ENCODE results near the gene NAGK. TPM values are rescaled to one million over a fixed set of nuclear protein-coding genes. Genes with fewer than 3 reads are reported as not detected.
"Not testable (repeated sequence)": the region's sequence is repeated elsewhere in the genome, so short reads cannot be mapped to it uniquely, and the experiment has no call there.

The NAGK gene
- polyA plus RNA-seq, 3 donors: 546 to 789 (median 690) TPM

DNA sequence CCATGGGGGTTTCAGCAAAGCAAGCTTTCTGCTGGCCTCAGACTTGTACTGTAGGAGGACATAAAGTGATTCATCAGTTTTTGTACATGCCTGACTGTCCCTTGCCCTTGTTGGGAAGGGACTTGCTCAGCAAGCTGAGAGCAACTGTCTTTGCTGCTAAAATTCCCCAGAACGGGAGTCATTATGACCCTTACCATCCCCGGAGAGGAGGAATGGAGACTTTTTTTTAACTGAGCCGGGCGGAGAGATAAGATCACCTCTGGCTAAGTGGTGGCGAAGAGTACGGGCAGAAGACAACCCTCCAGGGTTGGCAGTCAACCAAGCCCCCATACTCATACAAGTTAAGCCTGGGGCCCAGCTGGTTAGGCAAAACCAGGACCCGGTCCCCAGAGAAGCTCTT lies 20.4 kb upstream of the NAGK start:
- H3K9me3 Mint-ChIP-seq: peaks cover 0 to under 1% (median 0%) of the 10 kb centered on the region in 7 donors

DNA sequence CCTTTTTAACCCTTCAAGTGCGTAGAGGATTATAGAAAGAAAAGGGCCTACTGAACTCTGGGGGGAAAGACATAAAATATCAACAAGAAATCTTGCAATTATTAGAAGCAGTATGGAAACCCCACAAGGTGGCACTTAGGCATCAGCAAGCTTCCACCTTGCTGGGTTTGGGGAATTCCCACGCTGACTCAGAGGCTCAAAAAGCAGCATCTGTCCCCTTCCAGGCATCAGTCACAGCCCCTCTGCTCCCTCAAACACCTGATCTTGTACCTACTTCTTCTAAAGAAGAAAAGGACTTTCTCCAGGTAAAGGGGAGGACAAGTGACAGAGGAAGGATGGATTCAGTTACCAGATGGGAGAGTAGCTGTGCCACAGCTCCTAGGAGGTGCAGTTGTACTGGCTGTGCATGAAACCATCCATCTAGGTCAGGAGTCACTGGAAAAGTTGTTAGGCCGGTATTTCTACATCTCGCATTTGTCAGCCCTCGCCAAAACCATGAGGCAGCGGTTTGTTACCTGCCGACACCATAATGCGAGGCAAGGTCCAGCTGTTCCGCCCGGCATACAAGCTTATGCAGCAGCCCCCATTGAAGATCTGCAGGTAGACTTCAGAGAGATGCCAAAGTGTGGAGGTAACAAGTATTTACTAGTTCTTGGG lies 18.6 kb upstream of the NAGK start:
- H3K27me3 ChIP-seq (ENCODE audit: control insufficient read depth in 2 of 2, insufficient read depth in 2 of 2, low read length in 2 of 2); H3K9me3 ChIP-seq (replicated peaks in 1 of 2; ENCODE audit: control insufficient read depth in 1 of 2, insufficient read depth in 1 of 2, low read length in 2 of 2); H3K36me3 ChIP-seq (replicated peaks in 1 of 2; ENCODE audit: control insufficient read depth in 1 of 2, insufficient read depth in 2 of 2, low read length in 2 of 2); H3K9me3 Mint-ChIP-seq; H3K9ac ChIP-seq (ENCODE audit: insufficient read depth, low read length, poor library complexity, severe bottlenecking); intact Hi-C loops (cut with micrococcal nuclease); H3K27ac Mint-ChIP-seq; H2AFZ ChIP-seq (ENCODE audit: insufficient read depth, low read depth, low read length, poor library complexity, severe bottlenecking); H3K79me2 ChIP-seq (ENCODE audit: insufficient read depth, low read length); H3K4me3 Mint-ChIP-seq; H3K27me3 Mint-ChIP-seq (ENCODE audit: low read depth in 3 of 3); H3K27ac ChIP-seq (ENCODE audit: low read depth in 1 of 2, low read length in 2 of 2); H3K4me2 ChIP-seq (replicated peaks; ENCODE audit: extremely low read depth, low read length, poor library complexity, severe bottlenecking); H4K20me1 ChIP-seq (ENCODE audit: insufficient read depth, low read length); H3K36me3 Mint-ChIP-seq; H3K4me3 ChIP-seq (replicated peaks in 1 of 3; ENCODE audit: low read depth in 2 of 3, low read length in 3 of 3): not testable (repeated sequence)
- WGBS (ENCODE audit: insufficient coverage): 97% methylated on average over 7 of the region's 10 CpGs
- H3K4me1 ChIP-seq (ENCODE audit: control insufficient read depth in 1 of 2, insufficient read depth in 2 of 2, low read length in 2 of 2): peaks cover 15 to 18% of the 10 kb centered on the region in 2 donors
- peak in 2 of 3 donors; percentile 23 to 66 for DNase-seq
- H3K4me1 Mint-ChIP-seq: peaks cover 25% of the 10 kb centered on the region

More for the DNA sequence above, 20.4 kb upstream of the NAGK start:
- WGBS (ENCODE audit: insufficient coverage): 92% methylated on average over 6 of the region's 7 CpGs
- Histone ChIP-seq H3K79me2 (ENCODE audit: insufficient read depth, low read length) (no peaks in the 10 kb centered on the region), H3K36me3 (replicated peaks in 1 of 2; ENCODE audit: control insufficient read depth in 1 of 2, insufficient read depth in 2 of 2, low read length in 2 of 2) (no peaks in the 10 kb centered on the region), H3K4me1 (ENCODE audit: control insufficient read depth in 1 of 2, insufficient read depth in 2 of 2, low read length in 2 of 2) (peaks cover 15 to 18% of the 10 kb centered on the region in 2 donors), H3K9me3 (replicated peaks in 1 of 2; ENCODE audit: control insufficient read depth in 1 of 2, insufficient read depth in 1 of 2, low read length in 2 of 2) (no peaks in the 10 kb centered on the region), H2AFZ (ENCODE audit: insufficient read depth, low read depth, low read length, poor library complexity, severe bottlenecking) (no peak overlapping the region), H3K4me2 (replicated peaks; ENCODE audit: extremely low read depth, low read length, poor library complexity, severe bottlenecking) (no peak overlapping the region), H3K27ac (ENCODE audit: low read depth in 1 of 2, low read length in 2 of 2) (no peak overlapping the region), H3K27me3 (ENCODE audit: control insufficient read depth in 2 of 2, insufficient read depth in 2 of 2, low read length in 2 of 2) (no peaks in the 10 kb centered on the region), H3K4me3 (replicated peaks in 1 of 3; ENCODE audit: low read depth in 2 of 3, low read length in 3 of 3) (no peak overlapping the region), H3K9ac (ENCODE audit: insufficient read depth, low read length, poor library complexity, severe bottlenecking) (no peak overlapping the region), H4K20me1 (ENCODE audit: insufficient read depth, low read length) (no peaks in the 10 kb centered on the region)
- Mint-ChIP-seq H3K4me1 (peaks cover 25% of the 10 kb centered on the region), H3K4me3 (no peak overlapping the region), H3K36me3 (peaks cover 0 to 3% of the 10 kb centered on the region in 2 donors), H3K27me3 (ENCODE audit: low read depth in 3 of 3) (peaks cover 0 to 1% (median 0%) of the 10 kb centered on the region in 3 donors), H3K27ac (no peak overlapping the region)
- intact Hi-C loops (cut with micrococcal nuclease): no loop called here
- TF ChIP-seq, protein P1, sequence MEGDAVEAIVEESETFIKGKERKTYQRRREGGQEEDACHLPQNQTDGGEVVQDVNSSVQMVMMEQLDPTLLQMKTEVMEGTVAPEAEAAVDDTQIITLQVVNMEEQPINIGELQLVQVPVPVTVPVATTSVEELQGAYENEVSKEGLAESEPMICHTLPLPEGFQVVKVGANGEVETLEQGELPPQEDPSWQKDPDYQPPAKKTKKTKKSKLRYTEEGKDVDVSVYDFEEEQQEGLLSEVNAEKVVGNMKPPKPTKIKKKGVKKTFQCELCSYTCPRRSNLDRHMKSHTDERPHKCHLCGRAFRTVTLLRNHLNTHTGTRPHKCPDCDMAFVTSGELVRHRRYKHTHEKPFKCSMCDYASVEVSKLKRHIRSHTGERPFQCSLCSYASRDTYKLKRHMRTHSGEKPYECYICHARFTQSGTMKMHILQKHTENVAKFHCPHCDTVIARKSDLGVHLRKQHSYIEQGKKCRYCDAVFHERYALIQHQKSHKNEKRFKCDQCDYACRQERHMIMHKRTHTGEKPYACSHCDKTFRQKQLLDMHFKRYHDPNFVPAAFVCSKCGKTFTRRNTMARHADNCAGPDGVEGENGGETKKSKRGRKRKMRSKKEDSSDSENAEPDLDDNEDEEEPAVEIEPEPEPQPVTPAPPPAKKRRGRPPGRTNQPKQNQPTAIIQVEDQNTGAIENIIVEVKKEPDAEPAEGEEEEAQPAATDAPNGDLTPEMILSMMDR (IDR thresholded peaks at IDR 0.05): no peak
- DNase-seq: no peak

DNA sequence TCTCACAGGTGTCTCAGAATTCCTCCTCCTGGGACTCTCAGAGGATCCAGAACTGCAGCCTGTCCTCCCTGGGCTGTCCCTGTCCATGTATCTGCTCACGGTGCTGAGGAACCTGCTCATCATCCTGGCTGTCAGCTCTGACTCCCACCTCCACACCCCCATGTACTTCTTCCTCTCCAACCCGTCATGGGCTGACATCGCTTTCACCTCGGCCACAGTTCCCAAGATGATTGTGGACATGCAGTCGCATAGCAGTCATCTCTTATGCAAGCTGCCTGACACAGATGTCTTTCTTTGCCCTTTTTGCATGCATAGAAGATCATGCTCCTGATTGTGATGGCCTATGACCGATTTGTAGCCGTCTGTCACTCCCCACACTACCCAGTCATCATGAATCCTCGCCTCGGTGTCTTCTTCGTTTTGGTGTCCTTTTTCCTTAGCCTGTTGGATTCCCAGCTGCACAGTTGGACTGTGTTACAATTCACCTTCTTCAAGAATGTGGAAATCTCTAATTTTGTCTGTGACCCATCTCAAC lies 13.2 kb upstream of the NAGK start:
- H4K20me1 ChIP-seq (ENCODE audit: insufficient read depth, low read length); H3K27me3 ChIP-seq (ENCODE audit: control insufficient read depth in 2 of 2, insufficient read depth in 2 of 2, low read length in 2 of 2); H3K4me3 ChIP-seq (replicated peaks in 1 of 3; ENCODE audit: low read depth in 2 of 3, low read length in 3 of 3); H3K4me1 ChIP-seq (ENCODE audit: control insufficient read depth in 1 of 2, insufficient read depth in 2 of 2, low read length in 2 of 2); H3K9ac ChIP-seq (ENCODE audit: insufficient read depth, low read length, poor library complexity, severe bottlenecking); H3K9me3 Mint-ChIP-seq; H3K27me3 Mint-ChIP-seq (ENCODE audit: low read depth in 3 of 3); H3K4me3 Mint-ChIP-seq; H3K4me2 ChIP-seq (replicated peaks; ENCODE audit: extremely low read depth, low read length, poor library complexity, severe bottlenecking); DNase-seq; H3K9me3 ChIP-seq (replicated peaks in 1 of 2; ENCODE audit: control insufficient read depth in 1 of 2, insufficient read depth in 1 of 2, low read length in 2 of 2); H3K27ac ChIP-seq (ENCODE audit: low read depth in 1 of 2, low read length in 2 of 2); H3K27ac Mint-ChIP-seq; intact Hi-C loops (cut with micrococcal nuclease); H3K79me2 ChIP-seq (ENCODE audit: insufficient read depth, low read length); H3K36me3 ChIP-seq (replicated peaks in 1 of 2; ENCODE audit: control insufficient read depth in 1 of 2, insufficient read depth in 2 of 2, low read length in 2 of 2); H3K4me1 Mint-ChIP-seq; H2AFZ ChIP-seq (ENCODE audit: insufficient read depth, low read depth, low read length, poor library complexity, severe bottlenecking): not testable (repeated sequence)
- 86% methylated on average over 9 of the region's 10 CpGs for WGBS (ENCODE audit: insufficient coverage)
- peaks cover 0 to 12% of the 10 kb centered on the region in 2 donors for H3K36me3 Mint-ChIP-seq
